Right atrium auricular region (tissue), 2 donors: ENCODE results near the gene IQGAP1. TPM values are rescaled to one million over a fixed set of nuclear protein-coding genes. Genes with fewer than 3 reads are reported as not detected.
"Not testable (repeated sequence)": the region's sequence is repeated elsewhere in the genome, so short reads cannot be mapped to it uniquely, and the experiment has no call there.

Experiments used
- DNase-seq: peaks from one replicate; pipeline ENCODE4 v3.0.0-alpha.2; 2019; ENCODE audit warnings: low spot score
- H3K27ac ChIP-seq, 2 donors: fragments of 200-600 bp; sonication (generic); 1 replicate in 1 of 2; 2 replicates in 1 of 2; pipeline ENCODE4 v1.5.1; 2016 to 2019
- H3K27me3 ChIP-seq, 2 donors: fragments of 200-600 bp; sonication (generic); one replicate each; pipeline versions ENCODE4 v1.5.1 to v1.6.0; 2017 to 2019
- H3K36me3 ChIP-seq: fragments of 200-600 bp; sonication (generic); one replicate; pipeline ENCODE4 v1.5.1; 2016
- H3K4me1 ChIP-seq, 2 donors: fragments of 200-600 bp; sonication (generic); one replicate each; pipeline versions ENCODE4 v1.5.1 to v1.6.0; 2017 to 2019
- H3K4me3 ChIP-seq, 2 donors: fragments of 200-600 bp; sonication (generic); 1 replicate in 1 of 2; 2 replicates in 1 of 2; pipeline ENCODE4 v1.5.1; 2017 to 2019; ENCODE audit warnings: mild to moderate bottlenecking in 1 of 2, moderate library complexity in 1 of 2
- H3K9me3 ChIP-seq, 2 donors: fragments of 200-600 bp; sonication (generic); one replicate each; pipeline ENCODE4 v1.5.1; 2019
- CTCF ChIP-seq, 2 donors: fragments of 200-600 bp; sonication (generic); IDR thresholded peaks; one replicate each; pipeline ENCODE4 v1.5.1; 2019; ENCODE audit warnings: antibody characterized with exemption in 2 of 2
- total RNA-seq, 2 donors: library from RNA; depleted of rRNA; stranded (reverse); fragments of >200 nt; gene quantifications; one replicate each; pipeline ENCODE4 v1.1.0, GENCODE V29; 2016

The IQGAP1 gene
- total RNA-seq, 2 donors from 2014 or later: 56.5 to 96.3 TPM

DNA sequence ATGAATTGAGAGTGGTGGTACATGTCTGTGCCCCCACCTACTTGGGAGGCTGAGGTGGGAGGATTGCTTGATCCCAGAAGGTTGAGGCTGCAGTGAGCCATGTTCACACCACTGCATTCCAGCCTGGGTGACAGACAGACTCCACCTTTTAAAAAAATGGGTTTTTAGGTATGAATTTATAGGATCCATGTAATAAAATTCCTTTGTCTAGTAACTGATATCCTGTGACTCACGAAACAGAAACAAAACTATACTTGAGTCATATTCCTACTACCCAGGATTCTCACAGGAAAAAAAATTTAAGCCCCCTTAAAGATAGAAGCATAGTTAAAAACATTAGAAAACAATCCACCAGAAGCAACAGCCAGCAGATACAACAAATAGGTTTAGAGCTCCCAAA is 131.6 kb downstream of the IQGAP1 start:
- no peak for TF ChIP-seq CTCF (IDR thresholded peaks at IDR 0.05)
- H3K27me3 ChIP-seq: no peaks in the 10 kb centered on the region
- DNase-seq: no peak
- no peaks in the 10 kb centered on the region for H3K36me3 ChIP-seq
- no peak overlapping the region for H3K4me3 ChIP-seq
- H3K27ac ChIP-seq: no peak overlapping the region
- H3K4me1 ChIP-seq: peaks cover 0 to 6% of the 10 kb centered on the region in 2 donors
- H3K9me3 ChIP-seq: no peaks in the 10 kb centered on the region

DNA sequence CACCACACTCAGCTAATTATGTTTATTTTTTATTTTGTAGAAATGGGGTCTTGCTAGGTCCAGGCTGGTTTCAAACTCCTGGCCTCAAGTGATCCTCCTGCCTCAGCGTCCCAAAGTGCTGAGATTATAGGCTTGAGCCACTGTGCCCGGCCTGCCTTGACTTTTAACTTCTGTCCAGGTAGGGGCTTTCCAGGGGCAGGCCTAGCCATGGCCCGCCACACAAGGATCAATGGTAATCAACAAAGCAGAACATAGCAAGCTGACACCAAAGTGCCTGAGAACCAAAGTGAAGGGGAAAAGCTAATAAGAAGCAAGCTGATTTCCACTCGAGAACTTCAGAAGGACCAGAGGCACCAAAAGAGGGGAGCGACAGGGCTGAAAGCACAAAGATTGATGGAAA is 132.3 kb downstream of the IQGAP1 start:
- Histone ChIP-seq H3K27me3 (no peaks in the 10 kb centered on the region), H3K27ac (no peak overlapping the region), H3K4me1 (peaks cover 0 to 6% of the 10 kb centered on the region in 2 donors), H3K36me3 (no peaks in the 10 kb centered on the region), H3K9me3 (no peaks in the 10 kb centered on the region), H3K4me3 (no peak overlapping the region)
- TF ChIP-seq CTCF (IDR thresholded peaks at IDR 0.05): no peak
- DNase-seq: no peak

- Histone ChIP-seq H3K36me3 (no peaks in the 10 kb centered on the region), H3K4me3 (no peak overlapping the region), H3K27me3 (no peaks in the 10 kb centered on the region), H3K27ac (no peak overlapping the region), H3K4me1 (no peaks in the 10 kb centered on the region), H3K9me3 (no peaks in the 10 kb centered on the region)
- no peak for DNase-seq
- TF ChIP-seq CTCF (IDR thresholded peaks at IDR 0.05): no peak
Observed at GRCh38 chr15:90523373-90523772, 135.3 kb downstream of the IQGAP1 start.

DNA sequence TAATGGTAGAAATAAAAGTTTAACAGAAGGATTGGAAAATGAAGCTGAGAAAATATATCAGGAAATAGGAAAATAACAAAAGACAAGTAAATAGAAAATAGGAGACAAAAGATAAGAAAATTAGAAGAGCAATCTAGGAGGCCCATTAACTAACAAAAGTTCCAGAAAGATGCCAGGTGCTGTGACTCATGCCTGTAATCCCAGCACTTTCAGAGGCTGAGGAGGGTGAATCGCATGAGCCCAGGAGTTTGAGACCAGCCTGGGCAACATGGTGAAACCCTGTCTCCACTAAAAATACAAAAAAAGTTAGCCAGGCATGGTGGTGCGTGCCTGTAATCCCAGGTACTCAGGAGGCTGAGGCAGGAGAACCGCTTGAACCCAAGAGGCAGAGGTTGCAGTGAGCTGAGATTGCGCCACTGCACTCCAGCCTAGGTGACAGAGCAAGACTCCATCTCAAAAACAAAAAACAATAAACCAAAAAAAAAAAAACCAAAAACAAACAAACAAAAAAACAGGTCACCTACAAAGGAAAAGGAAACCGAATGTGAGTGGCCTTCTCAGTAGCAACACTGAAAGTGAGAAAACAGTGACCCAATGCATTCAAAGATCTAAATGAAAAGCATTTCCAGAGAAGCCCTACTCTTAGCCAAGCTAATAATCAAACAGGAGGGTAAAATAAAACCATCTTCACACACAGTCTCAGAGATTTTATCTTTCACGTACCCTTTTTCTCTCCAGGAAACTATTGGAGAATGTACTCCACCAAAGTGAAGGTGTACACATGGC is 136.2 kb downstream of the IQGAP1 start:
- not testable (repeated sequence) for H3K27me3 ChIP-seq, H3K9me3 ChIP-seq, H3K36me3 ChIP-seq, H3K27ac ChIP-seq, H3K4me1 ChIP-seq, DNase-seq, H3K4me3 ChIP-seq

GRCh38 chr15:90529011-90529370 is 140.9 kb downstream of the IQGAP1 start:
- no peak for TF ChIP-seq CTCF (IDR thresholded peaks at IDR 0.05)
- Histone ChIP-seq H3K4me3 (peak overlapping the region; percentile 82 to 92), H3K27me3 (no peaks in the 10 kb centered on the region), H3K27ac (peak overlapping the region; percentile 90 to 95), H3K4me1 (peaks cover 0 to 33% of the 10 kb centered on the region in 2 donors), H3K36me3 (no peaks in the 10 kb centered on the region), H3K9me3 (no peaks in the 10 kb centered on the region)
- no peak for DNase-seq

GRCh38 chr15:90529371-90530249 is 141.6 kb downstream of the IQGAP1 start, which contains the start of gene CRTC3:
Gene CRTC3, plus strand, starts transcription at chr15:90529923. Its CDS starts 149 bp downstream, at chr15:90530072.
- Histone ChIP-seq H3K4me1 (peaks cover 0 to 33% of the 10 kb centered on the region in 2 donors), H3K27me3 (no peaks in the 10 kb centered on the region), H3K36me3 (no peaks in the 10 kb centered on the region), H3K4me3 (peak within 1 kb of the TSS; percentile 82 to 92), H3K9me3 (no peaks in the 10 kb centered on the region), H3K27ac (peak within 1 kb of the TSS; percentile 90 to 95)
- TF ChIP-seq CTCF (IDR thresholded peaks at IDR 0.05): no peak
- DNase-seq: no peak
